Measurements from ENCODE around the gene UROC1.

DNA sequence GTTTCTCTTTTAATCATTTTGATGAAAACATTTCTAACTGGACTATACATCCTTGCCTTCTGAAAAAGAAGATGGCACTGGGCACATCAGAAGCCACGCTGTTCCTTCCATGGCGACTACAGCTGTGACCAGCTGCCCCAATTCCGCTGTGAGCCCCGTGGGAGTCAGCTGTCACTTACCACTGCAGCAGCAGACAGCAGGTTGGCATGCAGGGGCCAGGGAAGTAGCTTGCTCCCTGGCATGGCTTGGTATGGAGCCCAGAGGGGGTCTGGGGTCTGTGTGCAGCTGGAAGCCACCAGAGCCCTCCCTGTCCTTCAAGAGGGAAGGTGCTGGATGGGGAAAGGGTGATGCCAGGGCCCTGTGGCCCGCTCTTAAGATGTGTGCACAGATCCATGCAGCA is 37.4 kb downstream of the UROC1 start:
- TF ChIP-seq POLR2A (IDR thresholded peaks at IDR 0.05; ENCODE audit: low read length) (no peak), GATA1 (IDR thresholded peaks at IDR 0.05; ENCODE audit: low read depth, low read length) (no peak)
